GM12873 (cell line): ENCODE results near the gene SNAPC3.

Source experiments
- CTCF ChIP-seq: IDR thresholded peaks from 2 replicates; pipeline ENCODE4 v1.5.1; 2012; ENCODE audit warnings: low read depth, mild to moderate bottlenecking, moderate library complexity, low read length, control low read depth; ENCODE audit not compliant: insufficient read depth; ENCODE audit errors: missing control alignments

SNAPC3 gene

GRCh38 chr9:15389173-15389572, 33.5 kb upstream of the SNAPC3 start:
- TF ChIP-seq CTCF: no peak

- no peak for TF ChIP-seq CTCF
Measured at GRCh38 chr9:15389631-15390030, 33.0 kb upstream of the SNAPC3 start.

- TF ChIP-seq CTCF: no peak
Measured at GRCh38 chr9:15390201-15390600, 32.5 kb upstream of the SNAPC3 start.

GRCh38 chr9:15392363-15392762, 30.3 kb upstream of the SNAPC3 start:
- no peak for TF ChIP-seq CTCF

- TF ChIP-seq CTCF: no peak
Measured at GRCh38 chr9:15400281-15400941, 22.3 kb upstream of the SNAPC3 start.

- no peak for TF ChIP-seq CTCF
Measured at GRCh38 chr9:15401266-15401665, 21.4 kb upstream of the SNAPC3 start.

GRCh38 chr9:15403155-15403554, 19.5 kb upstream of the SNAPC3 start:
- peak; percentile 49 for TF ChIP-seq CTCF
